Mesenchymal stem cell (in vitro differentiated cells and primary cell): Measurements from ENCODE around the gene ASMTL.

ENCODE experiments used
- DNase-seq: peaks from one replicate; pipeline ENCODE4 v3.0.0-alpha.2; 2013
- H2AFZ ChIP-seq: one replicate; pipeline ENCODE4 v1.6.1; 2013; ENCODE audit warnings: low read depth, mild to moderate bottlenecking, control low read depth, inconsistent platforms, low read length, moderate library complexity
- H2AK5ac ChIP-seq: 2 replicates; pipeline ENCODE4 v1.6.1; 2013; ENCODE audit warnings: low read length, moderate library complexity, mild to moderate bottlenecking, inconsistent platforms; ENCODE audit not compliant: severe bottlenecking
- H2BK120ac ChIP-seq: one replicate; pipeline ENCODE4 v1.6.1; 2013; ENCODE audit warnings: low read depth, mild to moderate bottlenecking, inconsistent platforms, low read length, moderate library complexity
- H2BK12ac ChIP-seq, 2 experiments: one replicate each; pipeline ENCODE4 v1.6.1; 2013; ENCODE audit warnings: inconsistent platforms in 2 of 2, low read length in 2 of 2, mild to moderate bottlenecking in 2 of 2, moderate library complexity in 2 of 2, control low read depth in 1 of 2
- H2BK15ac ChIP-seq: one replicate; pipeline ENCODE4 v1.6.1; 2013; ENCODE audit warnings: mild to moderate bottlenecking, low read depth, inconsistent platforms; ENCODE audit not compliant: poor library complexity, severe bottlenecking
- H2BK5ac ChIP-seq: 2 replicates; pipeline ENCODE4 v1.6.1; 2013; ENCODE audit warnings: low read depth, mild to moderate bottlenecking, low read length, control low read depth, inconsistent platforms; ENCODE audit not compliant: poor library complexity, severe bottlenecking
- H3K14ac ChIP-seq, 2 experiments: one replicate each; pipeline ENCODE4 v1.6.1; 2013; ENCODE audit warnings: inconsistent platforms in 2 of 2, low read length in 2 of 2, control low read depth in 1 of 2, mild to moderate bottlenecking in 1 of 2, moderate library complexity in 1 of 2
- H3K18ac ChIP-seq, 2 experiments: one replicate each; pipeline ENCODE4 v1.6.1; 2013; ENCODE audit warnings: inconsistent platforms in 2 of 2, low read length in 2 of 2, control low read depth in 1 of 2, low read depth in 1 of 2, mild to moderate bottlenecking in 1 of 2
- H3K23ac ChIP-seq, 2 experiments: one replicate each; pipeline ENCODE4 v1.6.1; 2013; ENCODE audit warnings: inconsistent platforms in 2 of 2, low read length in 2 of 2, mild to moderate bottlenecking in 2 of 2, moderate library complexity in 2 of 2, control low read depth in 1 of 2
- H3K27ac ChIP-seq: 2 replicates; pipeline ENCODE4 v1.5.1; 2013; ENCODE audit warnings: mild to moderate bottlenecking, moderate library complexity, low read length, control low read depth, inconsistent platforms; ENCODE audit not compliant: poor library complexity, severe bottlenecking
- H3K27me3 ChIP-seq, 2 experiments: 2 replicates each; pipeline versions ENCODE4 v1.6.1 to v1.7.0; 2013; ENCODE audit warnings: low read length in 2 of 2, mild to moderate bottlenecking in 2 of 2, moderate library complexity in 2 of 2, control low read depth in 1 of 2, inconsistent platforms in 1 of 2; ENCODE audit not compliant: control insufficient read depth in 1 of 2, insufficient read depth in 1 of 2
- H3K36me3 ChIP-seq, 2 experiments: 2 replicates each; pipeline versions ENCODE4 v1.6.1 to v1.7.0; 2013; ENCODE audit warnings: low read length in 2 of 2, control low read depth in 1 of 2, inconsistent platforms in 1 of 2, low read depth in 1 of 2, mild to moderate bottlenecking in 1 of 2; ENCODE audit not compliant: insufficient read depth in 2 of 2, control insufficient read depth in 1 of 2
- H3K4ac ChIP-seq, 2 experiments: one replicate each; pipeline ENCODE4 v1.6.1; 2013; ENCODE audit warnings: inconsistent platforms in 2 of 2, low read length in 2 of 2, mild to moderate bottlenecking in 2 of 2, moderate library complexity in 2 of 2, control low read depth in 1 of 2, low read depth in 1 of 2
- H3K4me1 ChIP-seq: 2 replicates; pipeline ENCODE4 v1.6.1; 2013; ENCODE audit warnings: low read depth, low read length, control low read depth; ENCODE audit not compliant: control insufficient read depth, insufficient read depth
- H3K4me2 ChIP-seq: 2 replicates; pipeline ENCODE4 v1.6.1; 2013; ENCODE audit warnings: low read length, mild to moderate bottlenecking, inconsistent platforms; ENCODE audit not compliant: poor library complexity, severe bottlenecking
- H3K4me3 ChIP-seq, 2 experiments: 2 replicates each; pipeline versions ENCODE4 v1.5.1 to v1.7.0; 2013; ENCODE audit warnings: low read length in 2 of 2, mild to moderate bottlenecking in 2 of 2, control low read depth in 1 of 2, low read depth in 1 of 2; ENCODE audit not compliant: insufficient read depth in 1 of 2
- H3K79me1 ChIP-seq: replicated peaks from 2 replicates; pipeline ENCODE4 v1.6.1; 2013; ENCODE audit warnings: mild to moderate bottlenecking, control low read depth, low read length, inconsistent platforms; ENCODE audit not compliant: poor library complexity, severe bottlenecking
- H3K9ac ChIP-seq: 2 replicates; pipeline ENCODE4 v1.7.0; 2013; ENCODE audit warnings: mild to moderate bottlenecking, low read length, moderate library complexity
- H3K9me3 ChIP-seq: 2 replicates; pipeline ENCODE4 v1.7.0; 2013; ENCODE audit warnings: mild to moderate bottlenecking, low read length; ENCODE audit not compliant: control insufficient read depth
- H4K8ac ChIP-seq: one replicate; pipeline ENCODE4 v1.6.1; 2013; ENCODE audit warnings: inconsistent platforms, mild to moderate bottlenecking, low read length, moderate library complexity
- H4K91ac ChIP-seq: one replicate; pipeline ENCODE4 v1.6.1; 2013; ENCODE audit warnings: mild to moderate bottlenecking, low read length, inconsistent platforms
- WGBS: methylation state at CpG from one replicate; pipeline ENCODE4 v1.1.7; 2013; ENCODE audit warnings: mixed read lengths; 5-methylcytosine and 5-hydroxymethylcytosine counted together

Gene ASMTL

DNA sequence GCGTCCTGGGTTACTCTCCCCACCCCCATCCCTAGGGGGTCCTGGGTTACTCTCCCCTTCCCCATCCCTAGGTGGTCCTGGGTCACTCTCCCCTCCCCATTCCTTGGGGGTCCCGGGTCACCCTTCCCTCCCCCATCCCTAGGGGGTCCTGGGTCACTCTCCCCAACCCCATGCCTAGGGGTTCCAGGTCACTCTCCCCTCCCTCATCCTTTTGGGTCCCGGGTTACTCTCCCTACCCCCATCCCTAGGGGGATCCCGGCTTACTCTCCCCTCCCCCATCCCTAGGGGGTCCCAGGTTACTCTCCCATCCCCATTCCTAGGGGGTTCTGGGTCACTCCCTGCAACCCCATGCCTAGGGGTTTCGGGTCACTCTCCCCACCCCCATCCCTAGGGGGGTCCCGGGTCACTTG is 1.5 kb downstream of the ASMTL start:
- peak overlapping the region; percentile 42 for H4K8ac ChIP-seq
- H3K4ac ChIP-seq, result no peak overlapping the region
- peaks cover 5 to 10% of the 10 kb centered on the region in 2 experiments for H3K36me3 ChIP-seq
- no peak overlapping the region for H3K14ac ChIP-seq
- peaks cover 34% of the 10 kb centered on the region for H3K79me1 ChIP-seq
- H3K18ac ChIP-seq, result no peak overlapping the region
- peak overlapping the region; percentile 95 for H3K4me2 ChIP-seq
- H2BK120ac ChIP-seq, result no peak overlapping the region
- no peaks in the 10 kb centered on the region for H3K9me3 ChIP-seq
- peak overlapping the region in 1 of 2 experiments; percentile 88 for H3K4me3 ChIP-seq
- peak overlapping the region; percentile 93 for H3K9ac ChIP-seq
- peaks cover 6% of the 10 kb centered on the region in 2 experiments for H3K27me3 ChIP-seq
- WGBS, result 94% methylated on average over 6 of the region's 6 CpGs
- DNase-seq, result no peak
- H2BK5ac ChIP-seq, result no peak overlapping the region
- peak overlapping the region; percentile 78 for H2BK15ac ChIP-seq
- H3K4me1 ChIP-seq, result peaks cover 23% of the 10 kb centered on the region
- H3K27ac ChIP-seq, result no peak overlapping the region
- no peak overlapping the region for H2BK12ac ChIP-seq
- no peak overlapping the region for H2AFZ ChIP-seq
- no peak overlapping the region for H4K91ac ChIP-seq
- H3K23ac ChIP-seq, result no peak overlapping the region
- peak overlapping the region; percentile 69 for H2AK5ac ChIP-seq

DNA sequence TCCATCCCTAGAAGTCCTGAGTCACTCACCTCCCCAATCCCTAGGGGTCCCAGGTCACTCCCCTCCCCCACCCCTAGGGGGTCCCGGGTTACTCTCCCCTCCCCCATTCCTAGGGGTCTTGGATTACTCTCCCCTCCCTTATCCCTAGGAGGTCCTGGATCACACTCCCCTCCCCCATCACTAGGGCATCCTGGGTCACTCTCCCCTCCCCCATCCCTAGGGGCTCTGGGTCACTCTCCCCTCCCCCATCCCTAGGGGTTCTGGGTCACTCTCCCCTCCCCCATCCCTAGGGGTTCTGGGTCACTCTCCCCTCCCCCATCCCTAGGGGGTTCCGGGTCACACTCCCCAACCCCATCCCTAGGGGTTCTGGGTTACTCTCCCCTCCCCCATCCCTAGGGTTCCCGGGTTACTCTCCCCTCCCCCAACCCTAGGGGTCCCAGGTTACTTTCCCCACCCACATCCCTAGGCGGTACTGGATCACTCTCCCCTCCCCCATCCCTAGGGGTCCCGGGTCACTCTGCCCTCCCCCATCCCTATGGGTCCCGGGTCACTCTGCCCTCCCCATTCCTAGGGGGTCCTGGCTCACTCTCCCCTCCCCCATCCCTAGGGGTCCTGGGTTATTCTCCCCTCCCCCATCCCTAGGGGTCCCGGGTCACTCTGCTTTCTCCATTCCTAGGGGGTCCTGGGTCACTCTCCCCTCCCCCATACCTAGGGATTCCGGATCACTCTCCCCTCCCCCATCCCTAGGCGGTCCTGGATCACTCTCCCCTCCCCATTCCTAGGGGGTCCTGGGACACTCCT is 2.1 kb downstream of the ASMTL start:
- H2BK5ac ChIP-seq, result no peak overlapping the region
- H3K4me2 ChIP-seq, result no peak overlapping the region
- H4K8ac ChIP-seq, result no peak overlapping the region
- no peak overlapping the region for H3K4ac ChIP-seq
- H3K9ac ChIP-seq, result no peak overlapping the region
- no peak overlapping the region for H2BK15ac ChIP-seq
- H3K9me3 ChIP-seq, result no peaks in the 10 kb centered on the region
- no peak overlapping the region for H2BK12ac ChIP-seq
- peaks cover 23% of the 10 kb centered on the region for H3K4me1 ChIP-seq
- peaks cover 8 to 10% of the 10 kb centered on the region in 2 experiments for H3K36me3 ChIP-seq
- H3K14ac ChIP-seq, result no peak overlapping the region
- peaks cover under 1 to 5% of the 10 kb centered on the region in 2 experiments for H3K27me3 ChIP-seq
- H3K4me3 ChIP-seq, result no peak overlapping the region
- H3K23ac ChIP-seq, result no peak overlapping the region
- 85% methylated on average over 9 of the region's 9 CpGs for WGBS
- H2BK120ac ChIP-seq, result no peak overlapping the region
- no peak overlapping the region for H3K18ac ChIP-seq
- no peak overlapping the region for H4K91ac ChIP-seq
- H3K27ac ChIP-seq, result no peak overlapping the region
- H2AFZ ChIP-seq, result no peak overlapping the region
- peaks cover 36% of the 10 kb centered on the region for H3K79me1 ChIP-seq
- H2AK5ac ChIP-seq, result no peak overlapping the region
- no peak for DNase-seq

DNA sequence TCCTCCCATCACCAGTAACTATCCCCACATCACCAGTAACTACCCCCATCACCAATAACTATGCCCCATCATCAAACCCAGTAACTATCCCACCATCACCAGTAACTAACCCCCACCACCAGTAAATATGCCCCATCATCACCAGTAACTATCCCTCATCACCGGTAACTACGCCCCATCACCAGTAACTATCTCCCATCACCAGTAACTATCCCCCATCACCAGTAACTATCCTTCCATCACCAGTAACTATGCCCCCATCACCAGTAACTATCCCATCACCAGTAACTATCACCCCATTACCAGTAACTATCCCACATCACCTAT is 2.9 kb downstream of the ASMTL start:
- no peak overlapping the region for H2BK15ac ChIP-seq
- no peak overlapping the region for H3K4me2 ChIP-seq
- no peak overlapping the region for H3K27ac ChIP-seq
- no peak overlapping the region for H3K4me3 ChIP-seq
- no peak overlapping the region for H3K18ac ChIP-seq
- H2BK120ac ChIP-seq, result no peak overlapping the region
- H3K79me1 ChIP-seq, result peaks cover 43% of the 10 kb centered on the region
- no peak overlapping the region for H2BK12ac ChIP-seq
- H4K91ac ChIP-seq, result no peak overlapping the region
- DNase-seq, result no peak
- H3K23ac ChIP-seq, result no peak overlapping the region
- WGBS, result 97% methylated on average over 2 of the region's 2 CpGs
- H2AK5ac ChIP-seq, result no peak overlapping the region
- H2AFZ ChIP-seq, result no peak overlapping the region
- H3K9me3 ChIP-seq, result no peaks in the 10 kb centered on the region
- no peaks in the 10 kb centered on the region for H3K27me3 ChIP-seq
- peaks cover 10 to 13% of the 10 kb centered on the region in 2 experiments for H3K36me3 ChIP-seq
- no peak overlapping the region for H3K14ac ChIP-seq
- H2BK5ac ChIP-seq, result no peak overlapping the region
- H3K9ac ChIP-seq, result no peak overlapping the region
- no peak overlapping the region for H4K8ac ChIP-seq
- peaks cover 23% of the 10 kb centered on the region for H3K4me1 ChIP-seq
- H3K4ac ChIP-seq, result no peak overlapping the region

DNA sequence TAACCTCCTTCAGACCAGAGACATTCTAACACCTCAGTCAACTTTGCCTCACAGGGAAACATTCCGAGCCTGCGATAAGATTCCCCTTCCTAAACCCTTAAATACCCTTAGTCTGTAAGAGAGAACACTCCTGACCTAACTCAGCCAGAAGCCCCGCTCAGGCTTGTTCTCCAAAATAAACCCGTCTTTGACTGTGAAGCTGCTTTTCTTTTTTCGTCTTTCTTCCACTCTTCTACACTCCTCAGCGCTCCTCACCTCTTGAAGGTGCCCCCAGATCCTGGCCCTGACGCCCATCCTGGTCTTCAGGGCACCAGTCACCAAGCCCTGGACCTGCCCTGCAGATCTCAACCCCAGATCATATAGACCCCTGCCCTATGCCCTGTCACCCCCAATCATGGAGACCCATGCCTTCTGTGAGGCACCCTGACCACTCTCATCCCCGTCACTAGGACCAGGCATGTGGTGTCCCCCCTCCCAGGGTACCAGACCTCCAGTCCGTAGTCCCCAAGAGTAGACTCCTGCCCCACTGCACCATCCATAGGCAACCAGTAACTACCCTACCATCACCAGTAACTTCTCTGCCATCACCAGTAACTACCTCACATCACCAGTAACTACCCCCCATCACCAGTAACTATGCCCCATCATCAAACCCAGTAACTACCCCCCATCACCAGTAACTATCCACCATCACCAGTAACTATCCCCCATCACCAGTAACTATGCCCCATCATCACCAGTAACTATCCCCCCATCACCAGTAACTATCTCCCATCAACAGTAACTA is 3.5 kb downstream of the ASMTL start:
- Histone ChIP-seq H3K4me2 (no peak overlapping the region), H2BK120ac (no peak overlapping the region), H3K14ac (no peak overlapping the region), H3K18ac (no peak overlapping the region), H3K4ac (no peak overlapping the region), H2BK15ac (no peak overlapping the region), H2AK5ac (no peak overlapping the region), H3K27ac (no peak overlapping the region), H2AFZ (no peak overlapping the region), H2BK12ac (peak overlapping the region in 1 of 2 experiments; percentile 18), H3K4me3 (no peak overlapping the region), H3K79me1 (peaks cover 47% of the 10 kb centered on the region), H4K8ac (no peak overlapping the region), H2BK5ac (no peak overlapping the region), H3K9me3 (no peaks in the 10 kb centered on the region), H3K36me3 (peaks cover 10 to 18% of the 10 kb centered on the region in 2 experiments), H3K23ac (no peak overlapping the region), H3K9ac (no peak overlapping the region), H4K91ac (no peak overlapping the region), H3K27me3 (no peaks in the 10 kb centered on the region), H3K4me1 (peaks cover 23% of the 10 kb centered on the region)
- WGBS, result 87% methylated on average over 9 of the region's 9 CpGs
- no peak for DNase-seq
